ENCODE data around the gene CCNC.

Gene CCNC

DNA sequence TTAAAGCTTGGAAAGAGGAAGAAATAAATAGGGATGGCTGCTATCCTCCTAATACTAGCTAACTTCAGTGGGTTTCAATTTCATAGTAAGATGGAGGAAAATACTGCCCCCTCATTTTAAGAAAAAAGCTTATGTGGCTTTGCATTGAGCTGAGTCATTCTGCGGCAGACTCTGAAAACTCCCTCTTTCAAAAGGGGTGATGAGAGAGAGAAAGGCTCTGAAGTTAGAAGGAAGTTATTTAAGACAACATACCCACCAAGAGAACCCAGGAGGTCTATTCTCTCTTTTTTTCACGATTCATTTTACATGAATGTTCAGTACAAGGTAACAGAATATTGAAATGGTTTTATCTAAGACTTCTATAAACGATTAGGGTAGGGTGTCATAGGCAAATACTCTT, 42.7 kb upstream of the CCNC start:
- TF ChIP-seq, protein P1, sequence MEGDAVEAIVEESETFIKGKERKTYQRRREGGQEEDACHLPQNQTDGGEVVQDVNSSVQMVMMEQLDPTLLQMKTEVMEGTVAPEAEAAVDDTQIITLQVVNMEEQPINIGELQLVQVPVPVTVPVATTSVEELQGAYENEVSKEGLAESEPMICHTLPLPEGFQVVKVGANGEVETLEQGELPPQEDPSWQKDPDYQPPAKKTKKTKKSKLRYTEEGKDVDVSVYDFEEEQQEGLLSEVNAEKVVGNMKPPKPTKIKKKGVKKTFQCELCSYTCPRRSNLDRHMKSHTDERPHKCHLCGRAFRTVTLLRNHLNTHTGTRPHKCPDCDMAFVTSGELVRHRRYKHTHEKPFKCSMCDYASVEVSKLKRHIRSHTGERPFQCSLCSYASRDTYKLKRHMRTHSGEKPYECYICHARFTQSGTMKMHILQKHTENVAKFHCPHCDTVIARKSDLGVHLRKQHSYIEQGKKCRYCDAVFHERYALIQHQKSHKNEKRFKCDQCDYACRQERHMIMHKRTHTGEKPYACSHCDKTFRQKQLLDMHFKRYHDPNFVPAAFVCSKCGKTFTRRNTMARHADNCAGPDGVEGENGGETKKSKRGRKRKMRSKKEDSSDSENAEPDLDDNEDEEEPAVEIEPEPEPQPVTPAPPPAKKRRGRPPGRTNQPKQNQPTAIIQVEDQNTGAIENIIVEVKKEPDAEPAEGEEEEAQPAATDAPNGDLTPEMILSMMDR (IDR thresholded peaks at IDR 0.05; ENCODE audit: extremely low read depth, missing control alignments), result no peak
- DNase-seq (ENCODE audit: low spot score), result peak; percentile 79

DNA sequence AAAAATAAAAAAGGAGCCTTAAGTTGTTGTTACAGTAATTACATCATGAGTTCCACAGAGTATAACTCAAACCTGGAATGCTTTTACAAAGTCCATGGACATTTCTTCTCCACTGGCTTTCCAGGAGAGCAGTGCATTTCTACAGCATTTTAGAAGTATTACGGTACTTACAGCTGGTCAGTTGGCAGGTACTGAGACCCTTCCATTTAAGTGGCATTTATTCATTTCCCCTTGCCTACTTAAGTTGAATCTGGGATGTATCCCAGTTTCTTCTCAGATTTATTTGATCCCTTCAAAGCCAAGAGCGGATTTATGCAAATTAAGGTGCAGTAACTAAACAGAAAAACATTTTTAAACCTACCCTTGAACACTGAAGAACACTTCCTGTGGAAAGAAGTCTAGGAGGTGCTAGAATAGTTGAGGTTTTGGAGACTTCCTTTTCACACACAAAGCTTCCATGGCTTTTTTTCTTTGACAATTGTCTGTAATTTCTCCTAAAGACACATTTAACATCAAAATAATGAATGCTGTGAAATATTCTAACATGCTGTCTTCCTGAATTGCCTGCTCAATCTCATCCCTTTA, 41.5 kb upstream of the CCNC start:
- DNase-seq (ENCODE audit: low spot score), result no peak
- TF ChIP-seq, protein P1 (IDR thresholded peaks at IDR 0.05; ENCODE audit: extremely low read depth, missing control alignments), result no peak

DNA sequence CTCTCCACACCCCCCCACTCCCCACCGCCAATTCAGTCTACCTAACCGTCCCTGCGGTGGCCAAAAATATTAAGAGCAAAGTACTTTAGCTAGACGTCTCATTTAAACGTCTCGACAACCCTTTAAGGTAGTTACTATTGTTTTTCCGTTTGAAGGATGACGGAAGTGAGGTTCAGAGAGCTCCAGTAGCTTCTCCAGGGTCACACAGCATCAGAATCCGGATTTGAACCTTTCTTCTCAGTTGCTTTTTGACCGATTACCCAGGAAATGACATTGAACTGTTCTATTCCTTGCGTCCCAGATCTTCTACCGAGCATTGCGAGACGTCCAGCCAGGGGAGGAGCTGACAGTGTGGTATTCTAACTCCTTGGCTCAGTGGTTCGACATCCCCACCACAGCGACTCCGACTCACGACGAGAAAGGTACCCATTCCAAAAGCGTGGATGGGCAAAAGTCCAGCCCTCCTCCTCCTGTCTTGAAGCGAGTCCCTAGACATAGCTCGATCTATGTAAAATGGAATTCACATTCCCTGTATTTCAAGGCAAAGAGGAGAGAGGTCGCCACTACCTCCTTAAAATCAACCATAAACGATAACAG, 40.5 kb upstream of the CCNC start:
- TF ChIP-seq, protein P1 (IDR thresholded peaks at IDR 0.05; ENCODE audit: extremely low read depth, missing control alignments), result no peak
- DNase-seq (ENCODE audit: low spot score), result no peak

DNA sequence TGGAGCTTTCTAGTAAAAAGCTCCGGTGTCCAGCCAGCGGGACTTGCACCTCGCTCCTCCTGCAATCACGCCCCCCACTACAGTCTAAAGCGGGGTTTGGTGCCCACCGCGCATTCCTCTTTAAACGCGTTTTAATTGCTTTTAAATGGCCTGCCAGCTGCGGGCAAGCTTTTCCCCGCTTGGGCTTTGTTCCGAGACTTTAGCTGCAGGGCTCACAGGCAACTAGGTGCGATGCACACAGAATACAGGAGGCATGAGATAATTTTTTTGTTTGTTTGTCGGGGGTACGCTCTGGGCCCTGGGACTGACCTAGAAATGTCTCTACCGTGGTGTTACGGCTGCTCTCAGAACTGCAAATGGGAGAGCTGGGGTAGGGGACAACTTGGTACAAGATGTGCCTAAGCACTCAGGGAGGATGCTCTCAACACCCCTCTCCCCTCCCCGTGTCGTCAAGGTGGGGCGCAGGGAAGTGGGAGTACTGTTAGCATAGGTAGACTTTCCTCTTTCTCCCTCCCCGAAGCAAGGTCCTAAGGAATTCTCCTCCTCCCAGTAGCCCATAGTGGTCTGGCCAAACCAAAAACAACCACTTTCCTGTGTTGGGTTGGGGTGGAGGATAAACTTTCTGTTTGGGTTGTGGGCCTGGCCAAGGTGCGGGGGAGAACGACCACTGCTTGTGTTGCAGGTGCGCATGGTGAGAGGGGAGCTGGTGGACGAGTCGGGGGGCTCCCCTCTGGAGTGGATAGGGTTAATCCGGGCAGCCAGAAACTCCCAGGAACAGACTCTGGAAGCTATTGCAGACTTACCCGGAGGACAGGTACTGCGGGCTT, 39.8 kb upstream of the CCNC start:
- no peak for DNase-seq (ENCODE audit: low spot score)
- TF ChIP-seq, protein P1 (IDR thresholded peaks at IDR 0.05; ENCODE audit: extremely low read depth, missing control alignments), result no peak

DNA sequence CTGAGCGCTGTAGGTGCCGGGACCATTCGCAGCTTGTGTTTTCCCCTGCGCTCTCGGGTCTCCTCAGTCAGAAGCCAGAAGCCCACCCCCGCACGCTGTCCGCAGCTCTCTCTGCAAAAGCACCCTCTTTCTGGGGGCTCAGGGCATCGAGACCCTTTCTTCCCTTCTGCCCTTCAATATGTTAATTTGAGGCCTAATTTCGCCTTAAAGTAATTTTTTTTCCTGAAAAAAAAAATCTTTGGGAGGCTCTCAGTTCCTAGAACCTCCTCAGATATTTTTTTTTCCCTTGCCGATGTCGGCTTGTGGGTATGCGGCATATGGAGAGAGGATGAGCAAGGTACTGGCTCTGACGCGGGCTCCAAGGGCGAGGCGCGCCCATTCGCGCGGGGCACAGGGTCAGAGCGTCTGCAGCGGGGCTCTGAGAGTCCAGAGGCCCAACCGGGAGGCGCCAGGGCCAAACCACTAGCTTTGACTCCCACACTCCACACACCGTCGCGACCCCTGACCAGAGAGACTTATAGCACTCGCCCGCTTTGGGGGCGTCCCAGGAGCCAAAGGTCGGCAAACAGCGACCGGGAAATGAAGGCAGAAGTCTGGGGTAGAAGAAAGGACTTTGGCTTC, 39.1 kb upstream of the CCNC start:
- no peak for DNase-seq (ENCODE audit: low spot score)
- TF ChIP-seq, protein P1 (IDR thresholded peaks at IDR 0.05; ENCODE audit: extremely low read depth, missing control alignments), result no peak

DNA sequence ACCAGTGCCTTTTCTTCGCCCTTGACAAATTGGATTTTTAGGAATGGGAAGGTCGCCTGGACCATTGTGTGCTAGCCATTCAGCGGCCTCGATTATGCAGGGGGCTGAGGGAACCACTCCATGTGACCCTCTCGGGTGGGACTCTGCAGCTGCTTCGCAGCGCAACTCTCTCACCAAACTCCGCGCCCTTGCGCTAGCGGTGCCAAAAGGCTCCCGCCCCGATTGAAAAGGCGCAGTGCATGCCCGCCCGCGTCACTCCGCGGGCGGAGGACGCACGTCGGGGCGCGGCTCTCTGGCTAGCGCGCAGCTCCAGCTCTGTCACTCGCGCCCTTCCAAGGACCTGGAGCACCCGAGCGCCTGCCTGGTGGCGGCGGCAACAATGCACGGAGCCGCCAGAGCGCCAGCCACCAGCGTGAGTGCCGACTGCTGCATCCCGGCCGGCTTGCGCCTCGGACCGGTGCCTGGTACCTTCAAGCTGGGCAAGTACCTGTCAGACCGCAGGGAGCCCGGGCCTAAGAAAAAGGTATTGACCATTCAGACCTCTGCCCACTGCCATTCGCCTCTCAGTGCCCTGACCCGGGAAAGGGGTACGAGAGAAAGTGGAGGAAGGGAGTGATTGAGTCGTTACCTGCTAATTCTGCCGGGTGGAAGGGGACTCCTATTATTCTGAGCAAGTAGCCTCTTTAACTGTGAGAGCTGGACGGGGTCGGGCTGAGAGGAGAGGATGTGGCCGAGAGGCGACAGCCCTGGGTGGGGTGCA, 38.4 kb upstream of the CCNC start, which contains the start of gene PRDM13:
Gene PRDM13, plus strand, starts transcription at position 178 of the 760 bp plus-strand sequence. Its CDS starts 202 bp downstream, at position 380.
- no peak for DNase-seq (ENCODE audit: low spot score)
- TF ChIP-seq, protein P1 (IDR thresholded peaks at IDR 0.05; ENCODE audit: extremely low read depth, missing control alignments), result no peak

Measured in GM20000 (cell line).